ENCODE results near the gene PSMD5. TPM values are rescaled to one million over a fixed set of nuclear protein-coding genes. Genes with fewer than 3 reads are reported as not detected.

Gene PSMD5
- total and polyA plus RNA-seq, 10 of the 15 experiments (the other 5 are each of a cell fraction or from before 2014, with no cell fraction given), result 8.8 to 47.7 (median 25.1) TPM

GRCh38 chr9:120846906-120847305 is 4.2 kb upstream of the PSMD5 start:
- POLR2A ChIA-PET, result interaction anchor here (0.6 to 1.9 kb wide), 2 partner anchors 14 to 22 kb away, joined by 3 to 5 read pairs; no protein-coding TSS in a partner anchor
- WGBS (ENCODE audit: insufficient coverage, insufficient replicate concordance, low lambda C conversion rate, missing lambda C conversion rate), result 100% methylated on average over 1 of the region's 1 CpG
- TF ChIP-seq POLR2AphosphoS5 (IDR thresholded peaks at IDR 0.05; ENCODE audit: low read length) (0 out of 2 replicates have a peak, but pooled peaks have one; percentile 37), KLF5 (IDR thresholded peaks at IDR 0.05; ENCODE audit: partially characterized antibody) (no peak)
- Histone ChIP-seq H3K9ac (ENCODE audit: control insufficient read depth, insufficient read depth, low read length) (no peak overlapping the region), H3K27me3 (replicated peaks in 1 of 2; ENCODE audit: control insufficient read depth in 2 of 2, insufficient read depth in 2 of 2, low read length in 1 of 2) (no peaks in the 10 kb centered on the region), H3K4me1 (ENCODE audit: control insufficient read depth, insufficient read depth, low read length) (peaks cover 6% of the 10 kb centered on the region; the same call in 1 of the 2 replicates), H2AFZ (ENCODE audit: control insufficient read depth, low read depth, low read length) (no peak overlapping the region), H3K79me2 (ENCODE audit: control insufficient read depth, insufficient read depth, low read length) (peaks cover 27% of the 10 kb centered on the region), H3K9me3 (replicated peaks; ENCODE audit: control insufficient read depth, insufficient read depth, low read length) (no peaks in the 10 kb centered on the region), H3K4me3 (no peak overlapping the region), H3K4me2 (ENCODE audit: control insufficient read depth, insufficient read depth) (no peak overlapping the region), H3K27ac (ENCODE audit: control insufficient read depth, insufficient read depth) (no peak overlapping the region), H3K36me3 (ENCODE audit: control insufficient read depth in 2 of 2, insufficient read depth in 2 of 2, low read length in 1 of 2) (peaks cover 0 to 8% of the 10 kb centered on the region in 2 experiments; a peak in 2 of 4 replicates), H4K20me1 (ENCODE audit: control insufficient read depth, insufficient read depth) (no peaks in the 10 kb centered on the region)
- RAD21 ChIA-PET (ENCODE audit: unreplicated experiment), result interaction anchor here (1.1 kb wide), 1 partner anchor 86 kb away, joined by 3 read pairs; no protein-coding TSS in a partner anchor
- SMC1A ChIA-PET (ENCODE audit: uncharacterized antibody, unreplicated experiment), result interaction anchor here (1.1 kb wide), 1 partner anchor 56 kb away, joined by 3 read pairs; no protein-coding TSS in a partner anchor
- in situ Hi-C loops (cut with MboI) (no loop called here), intact Hi-C loops (cut with micrococcal nuclease; ENCODE audit: unreplicated experiment) (no loop called here)
- no peak for DNase-seq (ENCODE audit: low read depth, low spot score)
- no TSS peak for BruUV-seq (replicated peaks)
- CTCF ChIA-PET, result interaction anchor here (1.5 kb wide), 1 partner anchor 14 kb away, joined by 3 read pairs; no protein-coding TSS in a partner anchor
- ATAC-seq, result no peak
- no peak for FAIRE-seq

DNA sequence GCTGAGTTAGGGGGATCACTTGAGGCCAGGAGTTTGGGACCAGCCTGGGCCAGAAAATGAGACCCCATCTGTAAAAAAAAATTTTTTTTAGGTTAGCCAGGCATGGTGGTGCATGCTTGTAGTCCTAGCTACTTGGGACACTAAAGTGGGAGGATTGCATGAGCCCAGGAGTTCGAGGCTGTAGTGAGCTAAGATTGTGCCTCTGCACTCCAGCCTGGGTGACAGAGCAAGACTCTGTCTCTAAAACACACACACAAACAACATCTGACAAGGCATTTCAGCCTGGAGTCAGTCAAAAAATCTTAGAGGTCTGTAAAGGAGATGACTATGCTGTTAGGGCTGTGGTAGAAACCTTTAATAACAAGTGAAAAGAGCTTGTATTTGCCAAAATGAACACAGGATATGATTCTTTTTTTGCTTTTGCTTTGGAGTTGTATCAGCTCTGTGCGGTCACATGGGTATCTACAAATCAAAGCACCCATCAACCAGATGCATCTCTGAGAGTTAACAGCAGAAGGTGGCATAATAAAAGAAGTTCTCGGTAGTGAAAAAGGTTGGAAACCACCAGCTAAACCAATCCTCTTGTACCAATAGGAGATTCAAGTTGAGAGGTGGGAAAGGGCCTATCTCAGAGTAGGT is 3.6 kb upstream of the PSMD5 start:
- BruUV-seq (replicated peaks), result no TSS peak
- no peak overlapping the region for H3K4me2 ChIP-seq (ENCODE audit: control insufficient read depth, insufficient read depth)
- ChIA-PET SMC1A (ENCODE audit: uncharacterized antibody, unreplicated experiment) (interaction anchor here (1.1 kb wide), 1 partner anchor 57 kb away, joined by 3 read pairs; no protein-coding TSS in a partner anchor), POLR2A (interaction anchor here (0.6 kb wide), 1 partner anchor 23 kb away, joined by 3 read pairs; no protein-coding TSS in a partner anchor), RAD21 (ENCODE audit: unreplicated experiment) (interaction anchor here (1.1 kb wide), 1 partner anchor 86 kb away, joined by 3 read pairs; no protein-coding TSS in a partner anchor), CTCF (no interaction called here)
- H3K27me3 ChIP-seq (replicated peaks in 1 of 2; ENCODE audit: control insufficient read depth in 2 of 2, insufficient read depth in 2 of 2, low read length in 1 of 2), result no peaks in the 10 kb centered on the region
- no peak overlapping the region for H3K27ac ChIP-seq (ENCODE audit: control insufficient read depth, insufficient read depth)
- peaks cover 32% of the 10 kb centered on the region for H3K79me2 ChIP-seq (ENCODE audit: control insufficient read depth, insufficient read depth, low read length)
- FAIRE-seq, result no peak
- H4K20me1 ChIP-seq (ENCODE audit: control insufficient read depth, insufficient read depth), result no peaks in the 10 kb centered on the region
- DNase-seq (ENCODE audit: low read depth, low spot score), result no peak
- H2AFZ ChIP-seq (ENCODE audit: control insufficient read depth, low read depth, low read length), result no peak overlapping the region
- in situ Hi-C loops (cut with MboI) (no loop called here), intact Hi-C loops (cut with micrococcal nuclease; ENCODE audit: unreplicated experiment) (no loop called here)
- no peak for ATAC-seq
- peaks cover 0 to 5% of the 10 kb centered on the region in 2 experiments; a peak in 2 of 4 replicates for H3K36me3 ChIP-seq (ENCODE audit: control insufficient read depth in 2 of 2, insufficient read depth in 2 of 2, low read length in 1 of 2)
- no peak overlapping the region for H3K4me3 ChIP-seq
- WGBS (ENCODE audit: insufficient coverage, insufficient replicate concordance, low lambda C conversion rate, missing lambda C conversion rate), result 79% methylated on average over 3 of the region's 3 CpGs
- H3K9me3 ChIP-seq (replicated peaks; ENCODE audit: control insufficient read depth, insufficient read depth, low read length), result no peaks in the 10 kb centered on the region
- H3K4me1 ChIP-seq (ENCODE audit: control insufficient read depth, insufficient read depth, low read length), result peaks cover 6% of the 10 kb centered on the region; the same call in 1 of the 2 replicates
- H3K9ac ChIP-seq (ENCODE audit: control insufficient read depth, insufficient read depth, low read length), result no peak overlapping the region
- TF ChIP-seq SUZ12 (IDR thresholded peaks at IDR 0.05; ENCODE audit: unreplicated experiment) (no peak), MEF2A (IDR thresholded peaks at IDR 0.05; ENCODE audit: insufficient read depth, low read depth, low read length) (no peak), RB1 (IDR thresholded peaks at IDR 0.05; ENCODE audit: borderline replicate concordance) (no peak)

Measured in GM12878 (cell line).